Fibroblast of skin of right biceps (primary cell): ENCODE results near the gene SNX4.
"Not testable (repeated sequence)": the region's sequence is repeated elsewhere in the genome, so short reads cannot be mapped to it uniquely, and the experiment has no call there.

ENCODE experiments used
- DNase-seq: peaks from one replicate; pipeline ENCODE4 v3.0.0-alpha.2; 2013

The SNX4 gene

GRCh38 chr3:125461896-125462295, 58.1 kb downstream of the SNX4 start:
- no peak for DNase-seq

DNA sequence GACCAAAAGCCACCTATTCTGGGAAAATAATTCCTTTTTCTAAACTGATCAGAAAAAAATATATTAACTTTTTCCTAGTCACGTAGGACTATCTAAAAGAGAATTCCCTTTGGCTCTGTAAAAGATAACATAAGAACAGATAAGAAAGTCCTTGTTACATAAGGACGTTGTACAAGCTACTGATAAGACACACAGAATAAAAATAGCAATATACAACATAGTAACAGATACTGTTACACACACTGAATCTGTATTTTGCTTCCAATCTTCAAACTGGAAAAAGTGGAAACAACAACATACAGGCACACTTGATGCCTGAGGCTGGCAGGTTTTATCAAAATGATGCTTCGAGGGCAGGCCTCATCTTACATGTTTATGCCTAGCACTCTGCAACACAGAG, 59.8 kb downstream of the SNX4 start:
- no peak for DNase-seq

DNA sequence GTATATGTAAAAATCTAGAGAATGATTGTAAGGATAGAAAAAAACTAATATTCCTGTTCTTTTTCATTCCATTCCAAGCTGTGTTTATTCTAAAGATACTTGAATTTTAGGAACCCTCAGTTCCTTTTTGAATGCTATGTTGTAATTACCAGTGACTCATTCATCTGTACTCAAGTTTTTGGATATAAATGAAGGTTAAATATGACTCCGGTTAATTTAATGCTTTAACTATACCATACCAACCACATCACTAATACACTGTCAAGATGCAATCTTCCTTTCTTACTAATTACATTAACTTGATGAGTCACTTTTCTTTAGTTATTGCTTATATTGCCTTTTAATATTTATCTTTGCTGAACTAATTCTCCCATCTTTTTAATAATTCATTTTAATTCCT, 76.1 kb downstream of the SNX4 start:
- peak; percentile 89 for DNase-seq

DNA sequence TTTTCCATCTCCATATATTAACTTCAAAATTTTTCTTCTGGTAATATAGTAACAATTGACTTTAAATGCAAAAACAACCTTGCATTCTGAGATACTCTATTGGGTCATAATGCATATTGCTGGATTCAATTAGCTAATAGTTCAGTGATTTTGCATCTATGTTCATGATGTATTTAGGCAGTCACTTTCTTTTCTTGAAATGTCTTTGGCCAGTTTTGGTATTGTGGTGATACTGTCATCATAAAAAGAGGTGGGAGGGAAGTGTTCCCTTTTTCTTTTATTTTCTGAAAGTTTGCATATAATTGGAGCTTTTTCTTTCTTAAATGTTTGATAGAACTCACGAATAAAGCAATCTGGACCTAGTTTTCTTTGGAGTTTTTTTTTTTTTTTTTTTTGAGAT, 77.5 kb downstream of the SNX4 start:
- no peak for DNase-seq

- no peak for DNase-seq
Measured at GRCh38 chr3:125440970-125441369, 79.0 kb downstream of the SNX4 start.

DNA sequence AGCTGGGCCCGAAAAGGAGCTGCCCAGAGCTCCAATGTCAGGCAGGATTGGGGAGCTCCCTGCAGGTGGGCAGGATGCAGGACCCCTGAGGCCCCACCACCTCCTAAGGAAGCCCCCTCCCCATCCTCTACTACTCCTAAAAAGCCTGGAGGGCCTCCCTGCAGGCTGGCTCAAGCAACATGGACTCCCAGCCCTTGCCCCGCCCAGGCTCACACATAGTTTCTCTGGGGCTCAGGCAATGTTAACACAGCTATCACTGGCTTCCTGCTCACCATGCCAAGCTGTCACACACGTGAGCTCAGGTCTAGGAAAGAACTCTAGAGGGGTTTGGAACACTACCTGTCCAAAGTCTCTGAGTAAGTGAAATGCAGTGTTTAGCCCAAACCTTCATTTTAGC, 79.4 kb downstream of the SNX4 start:
- no peak for DNase-seq

DNA sequence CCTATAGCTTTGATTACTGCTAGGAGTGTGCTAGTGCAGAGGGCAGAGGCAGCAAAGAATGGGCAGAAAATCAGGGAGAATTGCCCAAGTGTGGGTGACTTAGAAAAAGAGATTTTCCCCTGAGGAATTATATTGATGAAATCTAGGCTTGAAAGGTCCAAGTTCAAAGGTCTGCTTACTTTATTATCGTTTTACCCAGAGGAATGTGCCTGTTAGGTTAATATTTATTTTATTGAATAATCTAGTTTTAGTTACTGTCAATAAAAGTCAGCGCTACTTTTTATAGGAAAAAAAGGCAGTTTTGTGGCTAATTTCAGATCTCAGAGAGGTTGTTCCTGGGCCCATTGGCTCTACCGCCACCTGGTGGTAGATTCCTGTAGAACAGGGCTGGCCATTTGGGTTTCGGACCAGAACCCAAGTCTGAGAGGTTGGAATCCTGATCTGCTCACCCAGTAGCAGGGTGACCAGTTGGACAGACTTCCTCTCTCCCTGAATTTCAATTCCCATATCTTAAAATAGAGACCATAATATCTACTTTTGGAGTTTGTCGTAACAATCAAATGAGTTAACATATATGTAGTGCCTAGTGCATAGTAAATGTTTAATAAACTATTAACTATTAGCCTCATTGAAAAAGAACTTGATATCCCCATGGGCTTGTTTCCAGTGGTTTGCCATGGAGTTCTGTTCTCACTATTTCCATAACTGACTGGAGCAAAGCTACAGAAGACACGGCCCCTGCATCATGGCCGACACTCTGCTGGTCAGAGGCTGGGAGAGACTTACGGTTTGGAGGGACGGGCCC, 82.2 kb downstream of the SNX4 start:
- peak; percentile 41 for DNase-seq

DNA sequence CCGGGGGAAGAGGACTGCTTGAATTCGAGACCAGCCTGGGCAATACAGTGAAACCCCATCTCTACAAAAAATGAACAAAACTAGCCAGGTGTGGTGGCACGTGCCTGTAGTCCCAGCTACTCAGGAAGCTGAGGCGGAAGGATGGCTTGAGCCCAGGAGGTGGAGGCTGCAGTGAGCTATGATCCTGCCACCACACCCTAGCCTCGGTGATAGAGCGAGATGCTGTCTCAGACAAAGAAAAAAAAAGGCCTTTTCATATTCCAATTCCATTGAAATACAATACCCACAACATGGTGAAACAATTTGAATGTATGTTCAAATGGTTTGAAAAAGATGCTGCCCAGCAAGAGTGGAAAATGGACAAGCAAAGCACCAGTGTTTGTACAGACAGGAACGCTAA, 83.1 kb downstream of the SNX4 start:
- no peak for DNase-seq

- DNase-seq, result no peak
Measured at GRCh38 chr3:125435231-125435630, 84.8 kb downstream of the SNX4 start.

GRCh38 chr3:125434582-125435011, 85.4 kb downstream of the SNX4 start:
- no peak for DNase-seq

DNA sequence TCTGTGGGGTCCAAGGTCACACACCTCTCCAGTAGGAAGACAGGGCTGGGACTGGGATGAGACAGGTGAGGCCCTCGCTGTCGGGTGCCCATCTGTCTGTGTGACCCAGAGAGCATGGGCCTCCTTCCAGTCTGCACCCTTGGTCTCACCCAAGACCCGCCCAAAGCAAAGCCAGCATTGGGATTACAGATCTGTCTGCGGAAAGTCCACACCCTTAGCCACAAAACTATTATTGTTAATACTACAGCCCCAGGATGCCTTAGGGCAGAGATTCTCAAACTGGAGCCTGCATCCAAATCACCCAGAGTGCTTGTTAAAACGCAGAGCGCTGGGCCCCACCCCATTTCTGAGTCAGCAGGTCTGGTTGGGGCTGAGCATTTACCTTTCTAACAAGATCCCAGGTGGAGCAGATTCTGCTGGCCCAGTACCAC, 86.4 kb downstream of the SNX4 start:
- DNase-seq, result no peak

- no peak for DNase-seq
Measured at GRCh38 chr3:125433091-125433534, 86.9 kb downstream of the SNX4 start.

GRCh38 chr3:125431912-125432790, 87.9 kb downstream of the SNX4 start:
- peak; percentile 45 for DNase-seq

- peak; percentile 67 for DNase-seq
Measured at GRCh38 chr3:125431391-125431790, 88.6 kb downstream of the SNX4 start.

GRCh38 chr3:125428216-125428830, 91.7 kb downstream of the SNX4 start:
- DNase-seq, result no peak

DNA sequence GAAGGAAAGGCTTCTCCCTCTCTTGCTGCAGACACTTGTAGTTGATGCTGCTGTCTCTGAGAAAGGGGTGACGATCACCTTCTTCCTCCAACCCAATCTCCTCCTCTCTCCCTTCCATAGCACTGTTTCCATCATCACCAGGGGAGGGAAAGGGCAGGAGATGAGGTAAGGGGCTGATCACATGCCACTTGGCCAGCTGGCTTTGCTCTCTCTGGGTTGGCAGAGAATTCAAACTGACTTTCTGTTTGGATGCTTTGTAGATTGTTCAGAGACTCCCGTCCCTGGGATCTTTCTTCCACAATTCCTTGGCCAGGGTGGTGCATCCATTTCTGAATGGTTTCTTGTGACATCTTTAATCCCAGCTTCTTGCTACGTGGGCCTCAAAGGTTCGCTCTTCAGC, 101.7 kb downstream of the SNX4 start:
- DNase-seq, result no peak

DNA sequence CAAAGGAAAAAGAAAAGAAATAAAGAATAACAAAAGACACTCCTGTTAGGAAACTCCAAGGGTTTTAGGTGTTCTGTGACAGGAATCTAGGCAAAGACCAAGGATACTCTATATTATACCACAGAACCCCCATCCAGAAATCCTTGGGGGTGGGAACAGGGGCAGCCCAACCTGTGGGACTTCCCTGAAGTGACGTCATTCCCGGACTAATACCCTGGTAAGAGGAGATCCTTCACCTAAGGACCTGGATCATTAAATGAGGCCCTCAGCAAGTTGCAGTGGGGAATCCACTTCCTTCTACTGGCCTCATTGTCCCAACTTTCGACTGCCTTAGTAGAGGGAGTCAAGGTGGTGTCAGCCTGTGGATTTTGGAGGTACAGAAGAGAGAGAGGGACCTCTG, 103.8 kb downstream of the SNX4 start:
- no peak for DNase-seq

DNA sequence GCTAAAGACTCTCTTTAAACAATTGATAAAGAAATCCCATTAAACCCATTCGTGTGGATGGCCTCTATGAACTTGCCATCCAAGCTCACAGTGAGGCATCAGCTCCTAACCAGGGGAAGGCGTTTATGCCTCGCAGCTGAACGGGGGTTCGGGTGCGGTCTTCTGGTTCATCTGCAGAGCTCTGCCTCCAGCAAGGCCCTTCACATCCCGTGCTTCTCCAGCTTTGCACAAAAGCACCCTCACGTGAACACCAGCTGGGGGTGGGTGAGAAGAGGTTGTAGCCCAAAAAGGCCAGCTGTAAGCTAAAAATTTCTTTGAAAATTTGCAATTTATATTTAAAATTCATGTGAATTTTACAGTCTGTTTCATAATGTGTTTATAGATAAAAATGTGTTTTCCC, 105.3 kb downstream of the SNX4 start:
- DNase-seq, result no peak

GRCh38 chr3:125410922-125411321, 109.1 kb downstream of the SNX4 start:
- DNase-seq, result no peak

DNA sequence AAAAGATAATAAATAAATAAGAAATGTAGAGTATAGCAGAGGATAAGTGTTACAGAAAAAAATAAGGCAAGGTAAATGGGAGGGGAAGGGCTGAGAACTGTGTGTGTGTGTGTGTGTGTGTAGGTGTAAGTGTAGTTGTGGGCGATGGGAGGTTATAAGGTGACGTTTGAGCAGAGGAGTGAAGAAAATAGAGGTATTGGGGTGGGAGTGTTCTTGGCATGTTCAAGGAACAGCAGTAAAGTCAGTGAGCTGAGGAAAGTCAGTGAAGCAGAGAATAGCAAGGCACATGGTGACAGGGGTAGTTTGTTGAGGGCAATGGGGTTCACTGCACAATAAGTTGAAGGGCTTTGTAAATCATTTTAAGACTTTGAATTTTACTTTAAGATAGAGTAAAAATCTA, 113.9 kb downstream of the SNX4 start:
- no peak for DNase-seq

- DNase-seq, result not testable (repeated sequence)
Measured at GRCh38 chr3:125405515-125405914, 114.5 kb downstream of the SNX4 start.

GRCh38 chr3:125403789-125404188, 116.2 kb downstream of the SNX4 start:
- peak; percentile 77 for DNase-seq

GRCh38 chr3:125402639-125403038, 117.4 kb downstream of the SNX4 start:
- no peak for DNase-seq

DNA sequence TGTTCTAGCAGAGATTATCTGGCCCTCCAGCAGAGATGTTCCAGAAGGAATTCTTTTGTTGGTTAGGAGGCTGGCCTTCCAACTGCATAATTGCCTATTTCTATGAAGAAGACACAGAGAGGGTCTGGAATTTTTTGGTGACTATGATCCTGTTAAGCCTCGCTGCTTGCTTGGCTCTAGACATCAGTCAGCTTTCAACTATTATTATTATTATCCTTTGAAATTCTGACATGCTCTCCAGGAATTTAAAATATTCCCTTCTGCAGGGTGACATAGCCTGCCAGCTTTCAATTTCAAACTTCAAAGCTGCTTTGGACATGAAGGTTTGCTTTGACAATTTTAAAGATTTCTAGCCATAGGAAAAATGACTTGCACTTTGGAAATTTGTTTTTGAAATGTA, 118.6 kb downstream of the SNX4 start:
- peak; percentile 88 for DNase-seq
